Natural killer cell (primary cell): ENCODE data around the gene THEM5. TPM values are rescaled to one million over a fixed set of nuclear protein-coding genes. Genes with fewer than 3 reads are reported as not detected.
"Not testable (repeated sequence)": the region's sequence is repeated elsewhere in the genome, so short reads cannot be mapped to it uniquely, and the experiment has no call there.

ENCODE experiments used
- ATAC-seq, 3 donors: fragments of 150-1000 bp in 2 of 3; fragments of 200-7000 bp in 1 of 3; cut with Tn5 transposase; 1 replicate in 1 of 3; 2 replicates in 2 of 3; pipeline ENCODE4 v1.10.0; 2021; ENCODE audit warnings: mild to moderate bottlenecking in 2 of 3, moderate library complexity in 2 of 3
- DNase-seq, 2 donors: peaks; one replicate each; pipeline versions ENCODE4 v3.0.0 to v3.0.0-alpha.2; 2013 to 2021; ENCODE audit warnings: mixed read lengths in 1 of 2
- H3K27ac ChIP-seq: one replicate; pipeline ENCODE4 v1.5.1; 2013; ENCODE audit warnings: mild to moderate bottlenecking, low read length
- H3K27me3 ChIP-seq: one replicate; pipeline ENCODE4 v1.6.1; 2013; ENCODE audit warnings: low read length; ENCODE audit not compliant: control insufficient read depth, insufficient read depth
- H3K36me3 ChIP-seq: one replicate; pipeline ENCODE4 v1.6.1; 2013; ENCODE audit warnings: low read length; ENCODE audit not compliant: control insufficient read depth, insufficient read depth
- H3K4me1 ChIP-seq: one replicate; pipeline ENCODE4 v1.6.1; 2013; ENCODE audit warnings: low read length; ENCODE audit not compliant: control insufficient read depth, insufficient read depth
- H3K4me3 ChIP-seq: one replicate; pipeline ENCODE4 v1.5.1; 2013; ENCODE audit warnings: low read length
- H3K9me3 ChIP-seq: one replicate; pipeline ENCODE4 v1.6.1; 2013; ENCODE audit warnings: low read length; ENCODE audit not compliant: control insufficient read depth, insufficient read depth
- H3K27ac Mint-ChIP-seq, 2 donors: one replicate each; pipeline ENCODE4 v1.8.0; 2022; ENCODE audit warnings: mild to moderate bottlenecking in 2 of 2, mixed read lengths in 2 of 2, moderate library complexity in 1 of 2
- H3K27me3 Mint-ChIP-seq, 2 donors: one replicate each; pipeline ENCODE4 v1.8.0; 2022; ENCODE audit warnings: low read depth in 2 of 2, mixed read lengths in 2 of 2
- H3K36me3 Mint-ChIP-seq: one replicate; pipeline ENCODE4 v1.8.0; 2022; ENCODE audit warnings: mixed read lengths
- H3K4me1 Mint-ChIP-seq, 2 donors: one replicate each; pipeline ENCODE4 v1.8.0; 2022; ENCODE audit warnings: mixed read lengths in 2 of 2
- H3K4me3 Mint-ChIP-seq: one replicate; pipeline ENCODE4 v1.8.0; 2022; ENCODE audit warnings: mild to moderate bottlenecking, moderate library complexity, mixed read lengths
- H3K9me3 Mint-ChIP-seq, 2 donors: one replicate each; pipeline ENCODE4 v1.8.0; 2022; ENCODE audit warnings: mixed read lengths in 2 of 2
- WGBS: methylation state at CpG from one replicate; pipeline ENCODE4 v1.1.7; 2013; ENCODE audit warnings: missing lambda C conversion rate; ENCODE audit not compliant: insufficient coverage; 5-methylcytosine and 5-hydroxymethylcytosine counted together
- intact Hi-C: fragments of 100-400 bp; cut with micrococcal nuclease; formaldehyde crosslinking; loops from one replicate; pipeline ENCODE4 v1.14.2; 2022
- total RNA-seq, 4 donors: library from RNA; stranded (reverse); fragments of 120-200 nt in 1 of 4; gene quantifications; one replicate each; pipeline versions ENCODE4 v1.2.3 to v1.2.4, GENCODE V29; 2013 to 2022
- TF ChIP-seq, protein P1 (sequence below): fragments of 200-600 bp; IDR thresholded peaks from one replicate; pipeline ENCODE4 v1.8.0; 2022; ENCODE audit warnings: antibody characterized with exemption

THEM5 gene, protein sequence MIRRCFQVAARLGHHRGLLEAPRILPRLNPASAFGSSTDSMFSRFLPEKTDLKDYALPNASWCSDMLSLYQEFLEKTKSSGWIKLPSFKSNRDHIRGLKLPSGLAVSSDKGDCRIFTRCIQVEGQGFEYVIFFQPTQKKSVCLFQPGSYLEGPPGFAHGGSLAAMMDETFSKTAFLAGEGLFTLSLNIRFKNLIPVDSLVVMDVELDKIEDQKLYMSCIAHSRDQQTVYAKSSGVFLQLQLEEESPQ
- under 1 TPM in 1 of 3 donors, not detected in 2; 0.52 TPM for total RNA-seq
- total RNA-seq (2013) = not detected

DNA sequence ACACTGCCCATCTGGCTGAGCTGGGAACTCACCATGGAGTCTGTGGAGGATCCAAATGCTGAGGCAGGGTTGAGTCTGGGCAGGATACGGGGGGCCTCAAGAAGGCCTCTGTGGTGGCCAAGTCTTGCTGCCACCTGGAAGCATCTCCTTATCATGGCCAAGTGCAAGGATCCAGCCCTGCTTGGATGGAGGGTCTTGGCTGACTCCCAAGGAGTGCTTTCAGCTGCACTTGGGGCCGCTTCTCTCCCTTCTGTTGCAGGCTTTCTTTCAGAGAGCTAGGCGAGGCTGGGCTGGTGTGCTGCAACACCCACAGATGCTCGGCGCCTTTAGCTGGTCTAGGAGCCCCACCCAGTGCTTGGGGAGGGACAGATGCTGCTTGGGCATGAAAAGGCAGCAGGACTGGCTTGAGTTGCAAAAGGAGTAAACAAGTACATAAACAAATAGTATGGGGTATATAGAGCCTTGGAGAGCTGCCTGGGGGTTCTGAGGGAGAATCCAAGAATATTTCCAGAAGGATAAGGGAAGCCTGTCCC lies at the start of gene THEM5:
TSS of gene THEM5 (minus strand) at position 302 of the 533 bp plus-strand sequence. CDS start at position 155, 147 bp downstream.
- H3K36me3 Mint-ChIP-seq = no peaks in the 10 kb centered on the region
- no peaks in the 10 kb centered on the region for H3K4me1 ChIP-seq
- no peaks in the 10 kb centered on the region for H3K27me3 ChIP-seq
- WGBS = 79% methylated on average over 5 of the region's 5 CpGs
- TF ChIP-seq, protein P1, sequence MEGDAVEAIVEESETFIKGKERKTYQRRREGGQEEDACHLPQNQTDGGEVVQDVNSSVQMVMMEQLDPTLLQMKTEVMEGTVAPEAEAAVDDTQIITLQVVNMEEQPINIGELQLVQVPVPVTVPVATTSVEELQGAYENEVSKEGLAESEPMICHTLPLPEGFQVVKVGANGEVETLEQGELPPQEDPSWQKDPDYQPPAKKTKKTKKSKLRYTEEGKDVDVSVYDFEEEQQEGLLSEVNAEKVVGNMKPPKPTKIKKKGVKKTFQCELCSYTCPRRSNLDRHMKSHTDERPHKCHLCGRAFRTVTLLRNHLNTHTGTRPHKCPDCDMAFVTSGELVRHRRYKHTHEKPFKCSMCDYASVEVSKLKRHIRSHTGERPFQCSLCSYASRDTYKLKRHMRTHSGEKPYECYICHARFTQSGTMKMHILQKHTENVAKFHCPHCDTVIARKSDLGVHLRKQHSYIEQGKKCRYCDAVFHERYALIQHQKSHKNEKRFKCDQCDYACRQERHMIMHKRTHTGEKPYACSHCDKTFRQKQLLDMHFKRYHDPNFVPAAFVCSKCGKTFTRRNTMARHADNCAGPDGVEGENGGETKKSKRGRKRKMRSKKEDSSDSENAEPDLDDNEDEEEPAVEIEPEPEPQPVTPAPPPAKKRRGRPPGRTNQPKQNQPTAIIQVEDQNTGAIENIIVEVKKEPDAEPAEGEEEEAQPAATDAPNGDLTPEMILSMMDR = no peak
- no peak within 1 kb of the TSS for H3K27ac ChIP-seq
- no peaks in the 10 kb centered on the region for H3K36me3 ChIP-seq
- ATAC-seq (no peak), DNase-seq (no peak)
- H3K9me3 ChIP-seq = no peaks in the 10 kb centered on the region
- intact Hi-C loops = no loop called here
- H3K27ac Mint-ChIP-seq = no peak within 1 kb of the TSS
- no peak within 1 kb of the TSS for H3K4me3 Mint-ChIP-seq
- no peaks in the 10 kb centered on the region for H3K9me3 Mint-ChIP-seq
- peaks cover 9 to 12% of the 10 kb centered on the region in 2 donors for H3K27me3 Mint-ChIP-seq
- H3K4me1 Mint-ChIP-seq = no peaks in the 10 kb centered on the region
- H3K4me3 ChIP-seq = no peak within 1 kb of the TSS

DNA sequence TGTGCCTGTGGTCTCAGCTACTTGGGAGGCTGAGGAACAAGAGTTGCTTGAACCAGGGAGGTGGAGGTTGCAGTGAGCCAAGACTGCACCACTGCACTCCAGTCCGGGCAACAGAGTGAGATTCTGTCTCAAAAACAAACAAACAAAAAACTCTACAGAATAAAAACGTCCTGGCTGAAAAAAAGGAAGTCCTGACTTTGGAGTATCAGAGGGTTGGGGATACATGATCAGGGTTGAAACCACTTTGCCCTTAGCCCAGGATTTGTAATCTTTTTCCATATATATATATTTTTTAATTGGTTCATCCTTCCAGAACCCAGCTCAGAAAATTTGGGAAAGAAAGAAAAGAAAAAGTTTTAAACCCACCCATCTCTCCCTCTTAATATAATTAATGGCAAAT lies 49.3 kb upstream of the THEM5 start:
- Histone ChIP-seq H3K36me3 (no peaks in the 10 kb centered on the region), H3K4me3 (no peak overlapping the region), H3K4me1 (peaks cover 26% of the 10 kb centered on the region), H3K27me3 (no peaks in the 10 kb centered on the region), H3K27ac (no peak overlapping the region), H3K9me3 (peaks cover 12% of the 10 kb centered on the region)
- intact Hi-C loops = no loop called here
- Mint-ChIP-seq H3K36me3 (peaks cover 23% of the 10 kb centered on the region), H3K4me1 (peaks cover 46 to 54% of the 10 kb centered on the region in 2 donors), H3K4me3 (no peak overlapping the region), H3K9me3 (peaks cover 6% of the 10 kb centered on the region in 2 donors), H3K27ac (no peak overlapping the region), H3K27me3 (no peaks in the 10 kb centered on the region)
- WGBS = no CpG with 5 or more reads among the region's 2 CpGs
- TF ChIP-seq, protein P1 = no peak
- DNase-seq = no peak
- no peak for ATAC-seq

DNA sequence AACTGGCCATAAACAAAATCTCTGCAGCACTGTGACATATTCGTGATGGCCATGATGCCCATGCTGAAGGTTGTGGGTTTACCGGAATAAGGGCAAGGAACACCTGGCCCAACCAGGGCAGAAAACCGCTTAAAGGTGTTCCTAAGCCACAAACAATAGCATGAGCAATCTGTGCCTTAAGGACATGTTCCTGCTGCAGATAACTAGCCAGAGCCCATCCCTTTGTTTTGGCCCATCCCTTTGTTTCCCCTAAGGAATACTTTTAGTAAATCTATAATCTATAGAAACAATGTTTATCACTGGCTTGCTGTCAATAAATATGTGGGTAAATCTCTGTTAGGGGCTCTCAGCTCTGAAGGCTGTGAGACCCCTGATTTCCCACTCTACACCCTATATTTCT lies 47.3 kb upstream of the THEM5 start:
- H3K27me3 Mint-ChIP-seq, H3K27ac ChIP-seq, H3K9me3 ChIP-seq, ATAC-seq, H3K27ac Mint-ChIP-seq, H3K36me3 ChIP-seq, H3K4me3 Mint-ChIP-seq, H3K4me3 ChIP-seq, DNase-seq, intact Hi-C loops, H3K9me3 Mint-ChIP-seq, H3K27me3 ChIP-seq: not testable (repeated sequence)
- Mint-ChIP-seq H3K4me1 (peaks cover 45 to 58% of the 10 kb centered on the region in 2 donors), H3K36me3 (peaks cover 13% of the 10 kb centered on the region)
- 100% methylated on average over 3 of the region's 3 CpGs for WGBS
- peaks cover 27% of the 10 kb centered on the region for H3K4me1 ChIP-seq

DNA sequence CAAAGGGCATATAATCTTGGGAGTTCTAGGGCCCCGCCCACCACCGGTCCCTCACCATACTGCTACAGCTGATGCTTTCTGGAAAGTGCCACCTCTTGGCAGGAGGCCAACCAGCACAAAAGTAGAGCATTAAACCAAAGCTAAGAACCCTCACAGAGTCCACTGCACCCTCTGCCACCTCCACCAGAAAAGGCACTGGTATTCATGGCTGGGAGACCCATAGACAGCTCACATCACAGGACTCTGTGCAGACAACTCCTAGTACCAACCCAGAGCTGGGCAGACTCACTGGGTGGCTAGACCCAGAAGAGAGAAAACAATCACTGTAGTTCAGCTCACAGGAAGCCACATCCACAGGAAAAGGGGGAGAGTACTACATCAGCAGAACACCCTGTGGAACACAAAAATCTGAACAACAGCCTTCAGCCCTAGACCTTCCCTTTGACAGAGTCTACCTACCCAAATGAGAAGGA lies 45.0 kb upstream of the THEM5 start:
- Histone ChIP-seq H3K4me3 (no peak overlapping the region), H3K27ac (peak overlapping the region; percentile 50), H3K27me3 (no peaks in the 10 kb centered on the region), H3K4me1 (peaks cover 19% of the 10 kb centered on the region), H3K36me3 (peaks cover 10% of the 10 kb centered on the region), H3K9me3 (peaks cover 3% of the 10 kb centered on the region)
- DNase-seq (peak in 1 of 2 donors; percentile 74), ATAC-seq (peak; percentile 32 to 57 (median 52))
- TF ChIP-seq, protein P1 = no peak
- intact Hi-C loops = no loop called here
- no peaks in the 10 kb centered on the region for H3K27me3 Mint-ChIP-seq
- peak overlapping the region; percentile 35 to 84 for H3K27ac Mint-ChIP-seq
- peaks cover 6% of the 10 kb centered on the region in 2 donors for H3K9me3 Mint-ChIP-seq
- peak overlapping the region; percentile 64 for H3K4me3 Mint-ChIP-seq
- WGBS = 38% methylated on average over 2 of the region's 2 CpGs
- H3K4me1 Mint-ChIP-seq = peaks cover 24 to 38% of the 10 kb centered on the region in 2 donors
- H3K36me3 Mint-ChIP-seq = peaks cover 13% of the 10 kb centered on the region
